SKM-1 treated with dmso at 0.1 percent for 144 hours (cell line): ENCODE data around the gene ARID5B.

Experiments used
- DNase-seq: peaks from one replicate; lab custom pipeline; 2025; ENCODE audit not compliant: unreplicated experiment; lab: John Stamatoyannopoulos, UW

Gene ARID5B

GRCh38 chr10:62085821-62086220, 184.3 kb downstream of the ARID5B start:
- no peak for DNase-seq

GRCh38 chr10:62087329-62087728, 185.8 kb downstream of the ARID5B start:
- no peak for DNase-seq

- DNase-seq: no peak
These were observed 187.3 kb downstream of the ARID5B start for GRCh38 chr10:62088786-62089185.

GRCh38 chr10:62092301-62093030, 191.0 kb downstream of the ARID5B start:
- no peak for DNase-seq

- no peak for DNase-seq
These were observed 192.4 kb downstream of the ARID5B start for GRCh38 chr10:62093863-62094291.

GRCh38 chr10:62095181-62096122, 194.0 kb downstream of the ARID5B start:
- no peak for DNase-seq

- no peak for DNase-seq
These were observed 194.9 kb downstream of the ARID5B start for GRCh38 chr10:62096256-62096933.

GRCh38 chr10:62098278-62099121, 197.0 kb downstream of the ARID5B start:
- no peak for DNase-seq

- DNase-seq: no peak
These were observed 197.8 kb downstream of the ARID5B start for GRCh38 chr10:62099299-62099698.

GRCh38 chr10:62103857-62104256, 202.4 kb downstream of the ARID5B start:
- DNase-seq: no peak

- DNase-seq: no peak
These were observed 205.5 kb downstream of the ARID5B start for GRCh38 chr10:62106929-62107519.

- no peak for DNase-seq
These were observed 207.5 kb downstream of the ARID5B start for GRCh38 chr10:62108759-62109586.

GRCh38 chr10:62109587-62110293, 208.2 kb downstream of the ARID5B start:
- peak; percentile 73 for DNase-seq

GRCh38 chr10:62112300-62112699, 210.8 kb downstream of the ARID5B start:
- DNase-seq: no peak

- no peak for DNase-seq
These were observed 211.5 kb downstream of the ARID5B start for GRCh38 chr10:62112963-62113362.

- no peak for DNase-seq
These were observed 212.2 kb downstream of the ARID5B start for GRCh38 chr10:62113680-62114079.

- no peak for DNase-seq
These were observed 213.8 kb downstream of the ARID5B start for GRCh38 chr10:62115321-62115720.

GRCh38 chr10:62115842-62116241, 214.3 kb downstream of the ARID5B start:
- no peak for DNase-seq

GRCh38 chr10:62116896-62117295, 215.4 kb downstream of the ARID5B start:
- DNase-seq: no peak
